NCI-H748 treated with DMSO at 0.1 percent for 48 hours (cell line): Measurements from ENCODE around the gene PAPOLB.

Experiments
- DNase-seq: peaks from one replicate; lab custom pipeline; 2025; lab: John Stamatoyannopoulos, UW

PAPOLB gene

GRCh38 chr7:4824120-4824775, 37.6 kb downstream of the PAPOLB start:
- DNase-seq: no peak

DNA sequence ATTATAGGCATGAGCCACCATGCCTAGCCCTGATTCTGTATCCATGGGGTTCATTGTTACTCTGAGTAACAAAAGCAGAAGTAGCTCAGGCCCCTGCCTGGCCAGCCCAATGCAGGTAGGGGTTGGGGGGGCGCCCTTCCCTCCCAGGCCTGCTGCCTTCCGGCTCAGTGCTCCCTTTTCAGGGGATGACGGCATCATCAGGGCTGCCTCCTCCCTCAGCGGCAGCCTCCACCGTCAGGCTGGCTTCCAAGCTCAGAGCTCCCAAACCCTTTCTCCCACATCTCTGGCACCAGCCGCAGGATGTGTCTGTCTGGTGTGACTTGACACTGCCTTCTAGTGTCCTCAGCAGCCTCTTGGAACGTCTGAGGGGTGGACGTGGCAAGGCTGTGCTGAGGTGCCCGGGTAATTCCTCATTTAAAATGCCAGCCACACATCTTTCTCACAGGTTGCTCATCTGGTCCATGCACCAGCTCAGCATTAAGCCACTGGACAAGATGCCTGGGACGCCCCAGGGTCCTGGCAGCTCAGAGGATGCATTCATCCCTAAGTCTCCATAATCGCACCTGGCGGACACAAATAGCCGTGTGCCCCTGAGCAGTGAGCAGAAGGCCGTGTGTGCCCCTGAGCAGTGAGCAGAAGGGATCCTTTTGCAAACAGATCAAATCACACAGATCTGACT, 38.2 kb downstream of the PAPOLB start:
- no peak for DNase-seq

DNA sequence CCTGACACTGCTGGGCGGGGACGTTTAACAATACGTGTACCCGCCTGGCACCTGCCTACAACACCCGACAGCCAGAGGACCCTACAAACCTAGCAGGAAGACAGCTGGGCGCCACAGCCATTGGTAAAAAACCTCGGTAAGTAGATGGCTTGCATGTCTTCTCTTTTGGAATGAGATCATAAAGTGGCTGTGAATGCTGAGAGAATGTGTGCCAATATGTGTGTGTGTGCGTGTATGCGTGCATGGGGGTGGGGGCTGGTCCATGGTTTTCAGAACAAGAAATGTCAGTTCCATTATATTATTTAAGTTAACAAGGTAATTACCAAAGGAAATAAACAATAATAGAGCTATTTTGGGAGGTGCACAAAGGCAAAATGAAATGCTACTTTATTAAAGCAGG, 39.2 kb downstream of the PAPOLB start:
- no peak for DNase-seq

- DNase-seq: no peak
These were observed 40.8 kb downstream of the PAPOLB start for GRCh38 chr7:4820967-4821471.

DNA sequence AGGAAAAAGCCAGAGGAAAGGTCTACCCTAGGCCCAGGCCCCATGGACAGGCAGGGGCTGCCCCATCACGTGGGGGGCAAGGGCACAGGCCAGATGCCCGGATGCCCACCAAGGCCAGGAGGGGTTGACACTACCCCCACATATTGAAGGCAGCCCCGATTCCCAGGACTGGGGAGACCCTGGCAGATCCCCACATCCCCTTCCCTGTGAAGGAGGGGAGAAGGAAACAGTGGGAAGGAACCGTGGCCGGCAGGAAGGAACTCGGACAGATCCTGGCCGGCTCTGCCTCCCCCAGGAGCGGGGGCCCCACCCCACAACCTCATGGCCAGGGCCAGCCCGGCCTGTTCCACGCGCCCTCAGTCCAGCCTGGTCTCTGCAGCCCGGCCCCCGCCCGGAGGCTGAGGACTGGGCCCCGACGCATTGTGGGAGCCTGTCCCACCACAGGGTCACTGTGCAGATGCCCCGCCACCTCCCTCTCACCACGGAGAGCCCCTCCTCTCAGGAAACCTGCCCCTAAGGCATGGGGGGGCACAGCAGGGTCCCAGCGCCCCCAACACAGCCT, 41.3 kb downstream of the PAPOLB start:
- no peak for DNase-seq

GRCh38 chr7:4819560-4820404, 42.0 kb downstream of the PAPOLB start:
- no peak for DNase-seq

GRCh38 chr7:4818000-4818794, 43.6 kb downstream of the PAPOLB start:
- no peak for DNase-seq

- no peak for DNase-seq
These were observed 44.5 kb downstream of the PAPOLB start for GRCh38 chr7:4817178-4817901.

DNA sequence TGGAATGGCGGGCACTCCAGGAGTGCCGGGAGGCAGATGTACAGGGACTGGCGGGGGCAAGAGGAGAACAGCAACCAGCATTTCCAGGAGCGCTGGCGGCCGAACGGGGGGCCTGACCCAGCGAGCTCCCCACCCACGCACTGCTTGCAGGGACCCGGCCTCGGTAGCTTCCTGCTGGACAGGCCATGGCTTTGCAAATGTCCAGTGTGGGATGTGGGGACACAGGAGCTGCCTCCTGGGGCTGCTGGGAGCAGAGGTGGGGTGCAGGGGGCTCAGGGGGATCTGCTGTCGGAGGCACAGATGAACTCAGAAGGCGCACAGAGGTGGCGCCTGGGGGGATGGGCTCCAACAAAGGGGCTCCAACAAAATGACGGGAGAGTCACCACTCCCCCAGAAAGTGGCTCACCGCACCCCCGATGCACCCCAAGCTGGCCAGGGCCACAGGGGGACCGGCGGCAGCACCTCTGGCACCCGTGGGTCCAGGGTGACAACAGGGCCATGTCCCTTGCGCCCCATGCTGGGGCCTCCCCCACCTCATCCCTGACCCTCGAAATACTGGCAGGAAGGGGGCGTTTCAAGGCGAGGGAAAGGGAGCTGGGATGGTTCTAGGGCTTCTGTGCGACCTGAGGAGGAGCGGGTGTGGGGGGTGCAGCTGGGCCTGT, 45.3 kb downstream of the PAPOLB start:
- no peak for DNase-seq

GRCh38 chr7:4815609-4816418, 46.0 kb downstream of the PAPOLB start:
- DNase-seq: no peak

GRCh38 chr7:4815121-4815520, 46.7 kb downstream of the PAPOLB start:
- DNase-seq: no peak

- DNase-seq: no peak
These were observed 47.4 kb downstream of the PAPOLB start for GRCh38 chr7:4814433-4814832.

DNA sequence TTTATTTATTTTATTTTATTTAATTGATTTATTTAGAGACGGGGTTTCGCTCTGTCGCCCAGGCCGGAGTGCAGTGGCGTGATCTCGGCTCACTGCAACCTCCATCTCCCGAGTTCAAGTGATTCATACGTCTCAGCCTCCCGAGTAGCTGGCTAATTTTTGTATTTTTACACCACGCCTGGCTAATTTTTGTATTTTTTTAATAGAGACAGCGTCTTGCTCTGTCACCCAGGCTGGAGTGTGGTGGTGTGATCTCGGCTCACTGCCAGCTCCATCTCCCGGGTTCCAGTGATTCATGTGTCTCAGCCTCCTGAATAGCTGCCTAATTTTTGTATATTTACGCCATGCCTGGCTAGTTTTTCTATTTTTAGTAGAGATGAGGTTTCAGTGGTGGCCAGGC, 52.2 kb downstream of the PAPOLB start:
- no peak for DNase-seq

- no peak for DNase-seq
These were observed 52.7 kb downstream of the PAPOLB start for GRCh38 chr7:4809091-4809591.

DNA sequence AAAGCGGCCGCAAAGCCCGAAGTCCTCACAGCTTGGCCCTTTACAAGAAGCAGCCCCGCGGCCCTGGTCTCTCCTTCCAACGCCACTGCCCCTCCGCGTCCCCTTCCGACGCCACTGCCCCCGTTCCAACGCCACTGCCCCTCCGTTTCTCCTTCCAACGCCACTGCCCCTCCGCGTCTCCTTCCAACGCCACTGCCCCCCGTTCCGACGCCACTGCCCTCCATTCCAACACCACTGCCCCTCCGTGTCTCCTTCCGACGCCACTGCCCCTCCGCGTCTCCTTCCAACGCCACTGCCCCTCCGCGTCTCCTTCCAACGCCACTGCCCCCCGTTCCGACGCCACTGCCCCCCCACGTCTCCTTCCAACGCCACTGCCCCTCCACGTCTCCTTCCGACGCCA, 53.3 kb downstream of the PAPOLB start:
- no peak for DNase-seq

DNA sequence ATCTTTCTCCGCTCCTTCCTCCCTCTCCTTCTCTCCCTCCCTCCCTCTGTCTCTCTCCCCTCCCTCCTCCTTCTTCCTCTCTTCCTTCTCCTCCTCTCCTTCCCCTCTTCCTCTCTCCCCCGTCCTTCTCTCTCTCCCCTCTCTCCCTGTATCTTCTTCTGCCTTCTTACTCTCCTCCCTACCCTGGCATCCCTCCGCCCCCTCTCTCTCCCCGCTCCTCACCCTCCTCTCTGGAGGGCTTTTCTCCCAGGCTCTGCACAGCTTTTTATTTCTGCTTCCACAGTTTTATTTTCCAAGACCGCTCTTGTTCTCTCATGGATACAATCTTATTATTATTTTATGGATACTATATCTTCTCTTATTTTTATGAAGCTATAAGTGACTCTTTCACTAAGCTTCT, 53.8 kb downstream of the PAPOLB start:
- DNase-seq: no peak
